Measurements from ENCODE around the gene CAMK2B.

CAMK2B gene

GRCh38 chr7:44197474-44197873 is 127.9 kb downstream of the CAMK2B start:
- Histone ChIP-seq H3K27ac (ENCODE audit: insufficient read depth, low read length, poor library complexity, severe bottlenecking) (no peak overlapping the region), H3K4me3 (ENCODE audit: insufficient read depth, low read depth, low read length, poor library complexity, severe bottlenecking) (no peak overlapping the region), H3K9me3 (ENCODE audit: control insufficient read depth, low read length) (no peaks in the 10 kb centered on the region), H3K36me3 (ENCODE audit: control insufficient read depth, insufficient read depth, low read length) (no peaks in the 10 kb centered on the region), H3K27me3 (replicated peaks; ENCODE audit: control insufficient read depth, insufficient read depth, low read length, poor library complexity, severe bottlenecking) (no peaks in the 10 kb centered on the region), H3K4me1 (ENCODE audit: control insufficient read depth, insufficient read depth, low read length, poor library complexity, severe bottlenecking) (peaks cover 9% of the 10 kb centered on the region)
- no peak for DNase-seq

GRCh38 chr7:44196450-44196872 is 128.9 kb downstream of the CAMK2B start:
- DNase-seq, result no peak
- no peaks in the 10 kb centered on the region for H3K9me3 ChIP-seq (ENCODE audit: control insufficient read depth, low read length)
- peaks cover under 1% of the 10 kb centered on the region for H3K4me1 ChIP-seq (ENCODE audit: control insufficient read depth, insufficient read depth, low read length, poor library complexity, severe bottlenecking)
- no peak overlapping the region for H3K4me3 ChIP-seq (ENCODE audit: insufficient read depth, low read depth, low read length, poor library complexity, severe bottlenecking)
- no peak overlapping the region for H3K27ac ChIP-seq (ENCODE audit: insufficient read depth, low read length, poor library complexity, severe bottlenecking)
- no peaks in the 10 kb centered on the region for H3K36me3 ChIP-seq (ENCODE audit: control insufficient read depth, insufficient read depth, low read length)
- no peaks in the 10 kb centered on the region for H3K27me3 ChIP-seq (replicated peaks; ENCODE audit: control insufficient read depth, insufficient read depth, low read length, poor library complexity, severe bottlenecking)

DNA sequence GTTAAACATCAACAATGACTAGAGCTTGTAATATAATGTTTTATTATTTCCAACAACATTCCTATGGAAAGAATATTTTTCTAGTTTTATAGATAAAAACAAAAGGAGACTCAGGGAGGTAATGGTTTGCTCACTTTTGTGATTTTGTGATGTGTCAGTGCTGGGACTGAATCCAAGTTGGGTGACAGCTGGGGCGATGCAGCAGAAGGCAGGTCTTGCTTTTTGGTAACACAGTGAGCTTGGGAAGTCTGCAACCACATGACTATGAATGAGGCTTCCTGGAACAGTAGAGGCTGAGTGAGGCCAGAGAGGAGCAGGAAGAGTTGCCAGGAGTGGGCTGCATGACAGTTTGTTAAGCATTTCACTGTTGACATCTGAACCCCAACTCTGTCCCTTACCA is 129.5 kb downstream of the CAMK2B start:
- no peaks in the 10 kb centered on the region for H3K4me1 ChIP-seq (ENCODE audit: control insufficient read depth, insufficient read depth, low read length, poor library complexity, severe bottlenecking)
- no peak for DNase-seq
- no peaks in the 10 kb centered on the region for H3K27me3 ChIP-seq (replicated peaks; ENCODE audit: control insufficient read depth, insufficient read depth, low read length, poor library complexity, severe bottlenecking)
- H3K27ac ChIP-seq (ENCODE audit: insufficient read depth, low read length, poor library complexity, severe bottlenecking), result no peak overlapping the region
- no peak overlapping the region for H3K4me3 ChIP-seq (ENCODE audit: insufficient read depth, low read depth, low read length, poor library complexity, severe bottlenecking)
- H3K9me3 ChIP-seq (ENCODE audit: control insufficient read depth, low read length), result no peaks in the 10 kb centered on the region
- no peaks in the 10 kb centered on the region for H3K36me3 ChIP-seq (ENCODE audit: control insufficient read depth, insufficient read depth, low read length)

- no peaks in the 10 kb centered on the region for H3K9me3 ChIP-seq (ENCODE audit: control insufficient read depth, low read length)
- no peak for DNase-seq
- no peak overlapping the region for H3K27ac ChIP-seq (ENCODE audit: insufficient read depth, low read length, poor library complexity, severe bottlenecking)
- no peaks in the 10 kb centered on the region for H3K27me3 ChIP-seq (replicated peaks; ENCODE audit: control insufficient read depth, insufficient read depth, low read length, poor library complexity, severe bottlenecking)
- no peak overlapping the region for H3K4me3 ChIP-seq (ENCODE audit: insufficient read depth, low read depth, low read length, poor library complexity, severe bottlenecking)
- no peaks in the 10 kb centered on the region for H3K4me1 ChIP-seq (ENCODE audit: control insufficient read depth, insufficient read depth, low read length, poor library complexity, severe bottlenecking)
- no peaks in the 10 kb centered on the region for H3K36me3 ChIP-seq (ENCODE audit: control insufficient read depth, insufficient read depth, low read length)
These were observed 130.7 kb downstream of the CAMK2B start for GRCh38 chr7:44194562-44195145.

DNA sequence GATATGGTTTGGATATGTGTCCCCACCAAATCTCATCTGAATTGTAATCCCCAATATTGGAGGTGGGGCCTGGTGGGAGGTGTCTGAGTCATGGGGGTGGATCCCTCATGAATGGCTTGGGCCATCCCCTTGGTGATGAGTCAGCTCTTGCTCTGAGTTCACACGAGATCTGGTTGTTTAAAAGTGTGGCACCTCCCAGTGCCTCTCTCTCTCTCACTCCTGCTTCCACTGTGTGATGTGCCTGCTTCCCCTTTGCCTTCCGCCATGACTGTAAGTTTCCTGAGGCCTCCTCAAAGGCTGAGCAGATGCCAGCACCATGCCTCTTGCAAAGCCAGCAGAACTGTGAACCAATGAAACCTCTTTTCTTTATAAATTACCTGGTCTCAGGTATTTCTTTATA is 131.3 kb downstream of the CAMK2B start:
- H3K36me3 ChIP-seq (ENCODE audit: control insufficient read depth, insufficient read depth, low read length), result no peaks in the 10 kb centered on the region
- H3K9me3 ChIP-seq (ENCODE audit: control insufficient read depth, low read length), result no peaks in the 10 kb centered on the region
- no peaks in the 10 kb centered on the region for H3K27me3 ChIP-seq (replicated peaks; ENCODE audit: control insufficient read depth, insufficient read depth, low read length, poor library complexity, severe bottlenecking)
- no peak overlapping the region for H3K27ac ChIP-seq (ENCODE audit: insufficient read depth, low read length, poor library complexity, severe bottlenecking)
- no peaks in the 10 kb centered on the region for H3K4me1 ChIP-seq (ENCODE audit: control insufficient read depth, insufficient read depth, low read length, poor library complexity, severe bottlenecking)
- no peak overlapping the region for H3K4me3 ChIP-seq (ENCODE audit: insufficient read depth, low read depth, low read length, poor library complexity, severe bottlenecking)
- DNase-seq, result no peak

DNA sequence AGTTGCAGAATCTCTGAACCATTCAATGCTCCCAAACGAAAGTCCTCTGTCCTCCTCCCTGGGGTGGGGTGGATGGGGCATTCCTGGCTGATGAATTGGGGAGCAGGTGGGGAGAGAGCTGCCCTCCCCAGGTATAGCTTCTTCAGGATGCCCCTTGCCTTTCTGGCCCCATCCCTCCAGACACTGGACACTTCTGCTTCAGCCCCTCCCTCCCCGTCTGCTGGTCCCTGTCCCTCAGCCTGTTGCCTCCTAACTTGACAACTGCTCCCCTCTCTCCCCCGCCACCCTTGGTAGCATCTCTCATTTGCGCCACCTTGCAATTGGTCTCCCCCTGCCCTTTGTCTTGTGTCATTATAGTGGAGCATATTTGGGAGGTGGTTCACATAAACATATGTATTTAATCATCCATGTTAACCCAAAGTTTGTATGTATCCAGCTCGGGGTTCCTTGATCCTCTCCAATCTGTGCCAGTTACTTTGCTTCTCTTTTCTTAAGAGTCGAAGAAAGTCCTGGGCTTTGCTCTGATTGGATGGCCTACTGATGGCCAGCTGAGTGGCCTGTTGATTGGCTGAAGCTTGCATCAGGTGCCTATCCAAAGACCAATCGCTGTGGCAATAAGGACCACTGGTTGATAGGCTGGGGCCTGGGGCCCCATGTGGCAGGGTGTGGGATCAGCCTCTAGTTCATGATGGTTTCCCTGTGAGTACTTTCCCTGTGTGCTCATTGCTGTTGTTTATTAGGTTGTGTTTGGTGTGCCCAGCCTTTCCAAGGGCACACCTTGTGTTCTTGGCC is 132.2 kb downstream of the CAMK2B start:
- H3K36me3 ChIP-seq (ENCODE audit: control insufficient read depth, insufficient read depth, low read length), result no peaks in the 10 kb centered on the region
- H3K9me3 ChIP-seq (ENCODE audit: control insufficient read depth, low read length), result no peaks in the 10 kb centered on the region
- no peak overlapping the region for H3K4me3 ChIP-seq (ENCODE audit: insufficient read depth, low read depth, low read length, poor library complexity, severe bottlenecking)
- H3K27ac ChIP-seq (ENCODE audit: insufficient read depth, low read length, poor library complexity, severe bottlenecking), result no peak overlapping the region
- DNase-seq, result no peak
- no peaks in the 10 kb centered on the region for H3K27me3 ChIP-seq (replicated peaks; ENCODE audit: control insufficient read depth, insufficient read depth, low read length, poor library complexity, severe bottlenecking)
- no peaks in the 10 kb centered on the region for H3K4me1 ChIP-seq (ENCODE audit: control insufficient read depth, insufficient read depth, low read length, poor library complexity, severe bottlenecking)

GRCh38 chr7:44191171-44191570 is 134.2 kb downstream of the CAMK2B start:
- Histone ChIP-seq H3K4me3 (ENCODE audit: insufficient read depth, low read depth, low read length, poor library complexity, severe bottlenecking) (no peak overlapping the region), H3K36me3 (ENCODE audit: control insufficient read depth, insufficient read depth, low read length) (no peaks in the 10 kb centered on the region), H3K4me1 (ENCODE audit: control insufficient read depth, insufficient read depth, low read length, poor library complexity, severe bottlenecking) (no peaks in the 10 kb centered on the region), H3K27ac (ENCODE audit: insufficient read depth, low read length, poor library complexity, severe bottlenecking) (no peak overlapping the region), H3K27me3 (replicated peaks; ENCODE audit: control insufficient read depth, insufficient read depth, low read length, poor library complexity, severe bottlenecking) (no peaks in the 10 kb centered on the region), H3K9me3 (ENCODE audit: control insufficient read depth, low read length) (no peaks in the 10 kb centered on the region)
- DNase-seq, result no peak

DNA sequence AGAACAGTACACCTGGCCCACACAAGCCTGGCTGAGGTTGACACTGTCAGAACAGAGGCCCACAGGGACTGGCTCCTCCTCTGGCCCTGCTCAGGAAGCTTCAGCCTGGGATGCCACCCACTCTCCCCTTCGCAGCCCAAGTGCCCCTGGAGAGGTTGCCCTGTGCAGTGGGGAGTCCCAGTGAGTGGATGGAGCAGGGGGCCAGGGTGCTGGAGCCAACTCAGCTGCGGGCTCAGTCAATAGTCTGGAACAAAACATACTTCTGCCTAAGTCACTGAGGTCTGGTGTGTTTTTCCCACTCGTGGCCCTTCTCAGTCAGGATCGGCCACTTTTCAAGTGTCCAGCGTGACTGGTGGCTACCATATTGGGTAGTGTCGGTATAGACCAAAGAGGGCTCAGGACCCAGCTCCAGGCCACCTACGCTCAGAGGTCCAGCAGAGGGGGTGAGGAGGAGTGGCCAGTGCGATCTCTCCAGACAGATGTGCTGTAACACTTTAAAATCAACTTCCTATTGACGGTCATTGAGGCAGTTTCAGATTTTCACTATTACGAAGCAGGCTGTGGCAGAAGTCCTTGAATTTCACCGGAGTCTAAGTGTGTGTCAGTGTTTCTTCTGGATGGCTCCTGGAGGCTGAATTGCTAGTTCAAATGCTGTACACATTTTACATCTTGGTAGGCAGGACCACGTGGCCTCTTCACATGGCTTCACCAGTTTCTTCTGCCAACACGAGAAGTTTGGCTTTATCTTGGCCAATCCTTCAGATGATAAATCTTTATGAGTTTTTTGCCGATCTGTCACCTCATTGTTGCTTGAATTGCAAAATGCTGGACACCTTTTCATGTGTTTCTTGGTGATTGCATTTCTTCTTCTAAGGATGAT is 135.2 kb downstream of the CAMK2B start:
- Histone ChIP-seq H3K27ac (ENCODE audit: insufficient read depth, low read length, poor library complexity, severe bottlenecking) (no peak overlapping the region), H3K36me3 (ENCODE audit: control insufficient read depth, insufficient read depth, low read length) (no peaks in the 10 kb centered on the region), H3K4me3 (ENCODE audit: insufficient read depth, low read depth, low read length, poor library complexity, severe bottlenecking) (no peak overlapping the region), H3K4me1 (ENCODE audit: control insufficient read depth, insufficient read depth, low read length, poor library complexity, severe bottlenecking) (no peaks in the 10 kb centered on the region), H3K9me3 (ENCODE audit: control insufficient read depth, low read length) (no peaks in the 10 kb centered on the region), H3K27me3 (replicated peaks; ENCODE audit: control insufficient read depth, insufficient read depth, low read length, poor library complexity, severe bottlenecking) (no peaks in the 10 kb centered on the region)
- DNase-seq, result no peak

DNA sequence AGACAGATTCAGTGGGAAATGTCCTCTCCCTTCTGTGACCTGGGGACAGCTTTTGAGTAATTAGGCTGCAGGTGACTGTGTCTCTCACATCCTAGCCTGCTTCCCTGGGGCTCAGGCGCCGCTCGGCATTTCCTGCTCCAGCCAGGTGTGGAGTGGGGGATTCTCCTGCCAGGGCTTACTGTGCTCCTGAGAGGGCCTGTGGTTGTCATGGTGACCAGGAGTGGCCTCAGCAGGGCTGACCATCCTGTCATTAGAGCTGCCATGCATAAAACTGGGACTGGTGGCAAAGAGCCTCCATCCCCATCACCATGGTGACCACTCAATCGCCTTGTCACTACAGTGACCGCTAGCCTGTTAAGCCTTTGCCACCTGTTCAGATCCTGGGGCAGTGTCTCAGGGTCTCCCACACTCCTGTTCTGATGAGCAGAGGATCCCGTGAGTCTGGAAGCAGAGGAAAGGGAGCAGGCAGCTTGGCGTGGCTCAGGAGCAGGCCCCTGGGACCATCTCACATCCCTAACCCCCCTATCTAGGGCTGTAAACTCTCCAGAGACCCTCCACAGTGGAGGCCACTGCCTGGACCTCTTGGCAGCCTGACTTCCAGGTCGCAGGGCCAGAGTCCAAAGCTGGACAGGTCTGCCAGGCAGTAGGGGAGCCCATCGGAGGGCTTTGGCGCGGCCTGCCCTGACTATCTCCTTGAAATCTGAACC is 136.0 kb downstream of the CAMK2B start, which contains the start of gene GCK:
TSS of gene GCK (minus strand) at position 154 of the 707 bp plus-strand sequence. CDS start 486 bp downstream, outside the sequence.
- no peak for DNase-seq
- no peak within 1 kb of the TSS for H3K27ac ChIP-seq (ENCODE audit: insufficient read depth, low read length, poor library complexity, severe bottlenecking)
- no peaks in the 10 kb centered on the region for H3K4me1 ChIP-seq (ENCODE audit: control insufficient read depth, insufficient read depth, low read length, poor library complexity, severe bottlenecking)
- no peaks in the 10 kb centered on the region for H3K9me3 ChIP-seq (ENCODE audit: control insufficient read depth, low read length)
- H3K4me3 ChIP-seq (ENCODE audit: insufficient read depth, low read depth, low read length, poor library complexity, severe bottlenecking), result no peak within 1 kb of the TSS
- H3K27me3 ChIP-seq (replicated peaks; ENCODE audit: control insufficient read depth, insufficient read depth, low read length, poor library complexity, severe bottlenecking), result no peaks in the 10 kb centered on the region
- H3K36me3 ChIP-seq (ENCODE audit: control insufficient read depth, insufficient read depth, low read length), result no peaks in the 10 kb centered on the region

Data from effector memory CD4-positive, alpha-beta T cell (primary cell).